ENCODE measurements around the gene SRP68.

DNA sequence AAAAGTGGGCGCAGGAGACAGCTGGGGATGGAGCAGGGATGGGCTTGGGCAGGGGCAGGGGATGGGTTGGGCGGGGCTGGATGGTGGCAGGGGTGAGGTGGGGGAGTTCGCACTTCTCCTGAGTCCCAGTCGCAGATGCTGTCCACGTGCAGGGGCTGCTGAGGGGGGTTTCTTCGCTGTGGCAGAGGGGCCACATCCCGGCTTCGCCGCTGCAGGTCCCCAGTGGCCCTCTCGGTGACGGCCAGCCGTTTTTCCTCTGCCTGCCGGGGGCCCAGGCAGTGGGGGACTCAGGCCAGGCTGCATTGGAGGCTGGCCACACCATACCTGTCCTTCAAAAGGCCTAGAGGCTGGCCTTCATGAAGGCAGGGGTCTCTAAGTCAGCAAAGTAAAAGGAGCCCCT is 53.5 kb downstream of the SRP68 start:
- TF ChIP-seq EZH2 (IDR thresholded peaks at IDR 0.05; ENCODE audit: insufficient read depth, poor library complexity, severe bottlenecking) (no peak), EZH2phosphoT487 (IDR thresholded peaks at IDR 0.05; ENCODE audit: insufficient read depth, low read depth) (no peak)
